GM21526 (cell line): Measurements from ENCODE around the gene CDK5RAP2.
"Not testable (repeated sequence)": the region's sequence is repeated elsewhere in the genome, so short reads cannot be mapped to it uniquely, and the experiment has no call there.

ENCODE experiments used
- ATAC-seq: cut with Tn5 transposase; IDR thresholded peaks from one replicate; pipeline ENCODE4 v1.9.1; 2021; ENCODE audit warnings: moderate library complexity; ENCODE audit not compliant: unreplicated experiment, low FRiP score

CDK5RAP2 gene

DNA sequence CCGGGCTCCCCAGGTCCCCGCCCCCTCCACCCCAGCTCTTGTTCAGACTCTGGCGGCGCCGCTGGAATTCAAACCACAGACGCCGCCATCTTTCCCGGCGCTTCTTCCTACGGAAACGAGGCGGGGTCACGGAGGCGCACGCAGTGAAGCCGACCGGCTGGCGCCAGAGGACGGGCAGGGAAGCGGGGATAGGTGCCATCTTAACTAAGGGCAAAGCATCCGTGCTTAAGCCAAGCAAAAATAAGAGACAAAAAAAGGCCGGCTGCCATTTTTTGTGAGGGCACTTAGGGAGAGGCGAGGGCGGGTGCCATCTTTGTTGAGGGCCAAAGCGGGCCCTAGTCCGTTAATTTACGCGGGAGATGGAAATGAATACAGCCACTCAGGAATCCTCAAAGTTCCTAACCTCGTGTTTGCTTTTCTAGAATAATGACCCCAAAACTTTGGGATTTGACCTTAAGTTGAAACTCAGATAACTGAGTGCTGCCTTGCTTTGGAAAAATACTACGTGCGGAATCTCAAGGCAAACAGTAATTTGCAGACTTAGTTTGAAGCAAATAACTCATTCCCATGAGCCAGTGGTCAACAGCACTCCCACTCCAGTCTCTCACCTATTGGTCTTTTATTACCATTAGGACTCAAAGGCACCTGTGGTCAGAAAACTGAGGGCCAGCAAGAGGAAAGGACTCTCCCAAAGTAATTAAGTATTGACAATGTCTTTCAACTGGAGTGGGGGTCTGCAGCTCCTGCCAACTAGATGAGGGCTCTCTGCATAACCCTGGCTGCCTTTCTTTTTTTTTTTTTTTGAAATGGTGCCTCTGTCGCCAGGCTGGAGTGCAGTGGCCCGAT lies at the start of gene CDK5RAP2:
TSS of gene CDK5RAP2 (minus strand) at position 117 of the 846 bp plus-strand sequence. CDS start 189 bp downstream, outside the sequence.
- peak; percentile 91 for ATAC-seq

GRCh38 chr9:120628925-120629497 lies 49.0 kb upstream of the CDK5RAP2 start:
- ATAC-seq: not testable (repeated sequence)

DNA sequence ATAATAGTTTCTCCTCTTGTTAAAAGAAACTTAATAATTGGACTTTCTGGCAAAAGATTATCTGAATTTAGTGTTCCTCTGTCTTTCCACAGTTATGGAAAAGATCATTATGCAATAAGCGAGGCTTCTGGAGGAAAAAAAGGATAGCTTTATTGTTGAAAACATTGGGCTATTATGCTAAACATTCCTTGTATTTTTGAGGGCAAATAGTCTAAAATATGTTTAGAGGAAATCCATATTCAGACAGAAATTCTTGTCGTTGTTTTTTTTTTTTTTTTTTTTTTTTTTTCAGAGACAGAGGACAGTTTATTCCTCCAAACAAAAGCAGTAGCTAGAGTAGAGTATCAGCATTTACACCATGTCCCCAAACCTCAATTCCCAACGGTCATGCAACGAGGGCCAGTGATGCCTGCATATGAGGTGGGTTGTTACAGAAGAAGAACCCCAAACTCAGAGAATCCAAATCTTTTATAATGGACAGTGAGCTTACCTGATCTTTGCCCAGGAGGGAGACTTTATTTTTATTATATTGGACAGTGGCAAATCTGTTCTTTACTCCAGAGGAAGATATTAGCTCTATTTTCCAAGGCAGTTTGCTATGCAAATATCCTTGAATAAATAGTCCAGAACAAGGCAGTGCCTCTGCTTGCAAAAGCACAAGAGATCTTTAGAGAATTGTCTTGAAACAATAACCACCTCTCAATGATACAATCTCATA lies 48.4 kb upstream of the CDK5RAP2 start:
- no peak for ATAC-seq

- no peak for ATAC-seq
These were observed 47.1 kb upstream of the CDK5RAP2 start for GRCh38 chr9:120627073-120627472.

GRCh38 chr9:120626512-120626911 lies 46.5 kb upstream of the CDK5RAP2 start:
- no peak for ATAC-seq

GRCh38 chr9:120625222-120625621 lies 45.3 kb upstream of the CDK5RAP2 start:
- ATAC-seq: no peak

DNA sequence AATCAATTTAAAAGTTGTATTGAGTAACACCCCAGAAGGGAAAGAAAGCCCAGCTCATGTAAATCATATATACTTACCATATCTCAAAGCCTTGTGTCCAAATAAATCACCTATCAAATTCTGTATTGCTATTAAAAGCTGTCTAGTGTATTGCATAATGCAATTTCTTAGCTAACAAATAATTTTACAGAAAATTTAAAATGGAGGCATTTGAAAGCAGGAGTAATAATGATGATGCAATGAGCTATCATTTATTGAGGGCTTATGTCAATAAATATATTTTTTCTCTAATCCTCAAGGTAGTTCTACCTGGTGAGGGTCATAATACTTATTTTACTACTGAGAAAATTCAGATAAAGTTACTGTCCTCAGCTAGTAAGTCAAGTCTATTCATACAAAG lies 42.8 kb upstream of the CDK5RAP2 start:
- ATAC-seq: no peak

- no peak for ATAC-seq
These were observed 42.0 kb upstream of the CDK5RAP2 start for GRCh38 chr9:120621941-120622340.

- ATAC-seq: peak; percentile 70
These were observed 40.0 kb upstream of the CDK5RAP2 start for GRCh38 chr9:120619751-120620655.

DNA sequence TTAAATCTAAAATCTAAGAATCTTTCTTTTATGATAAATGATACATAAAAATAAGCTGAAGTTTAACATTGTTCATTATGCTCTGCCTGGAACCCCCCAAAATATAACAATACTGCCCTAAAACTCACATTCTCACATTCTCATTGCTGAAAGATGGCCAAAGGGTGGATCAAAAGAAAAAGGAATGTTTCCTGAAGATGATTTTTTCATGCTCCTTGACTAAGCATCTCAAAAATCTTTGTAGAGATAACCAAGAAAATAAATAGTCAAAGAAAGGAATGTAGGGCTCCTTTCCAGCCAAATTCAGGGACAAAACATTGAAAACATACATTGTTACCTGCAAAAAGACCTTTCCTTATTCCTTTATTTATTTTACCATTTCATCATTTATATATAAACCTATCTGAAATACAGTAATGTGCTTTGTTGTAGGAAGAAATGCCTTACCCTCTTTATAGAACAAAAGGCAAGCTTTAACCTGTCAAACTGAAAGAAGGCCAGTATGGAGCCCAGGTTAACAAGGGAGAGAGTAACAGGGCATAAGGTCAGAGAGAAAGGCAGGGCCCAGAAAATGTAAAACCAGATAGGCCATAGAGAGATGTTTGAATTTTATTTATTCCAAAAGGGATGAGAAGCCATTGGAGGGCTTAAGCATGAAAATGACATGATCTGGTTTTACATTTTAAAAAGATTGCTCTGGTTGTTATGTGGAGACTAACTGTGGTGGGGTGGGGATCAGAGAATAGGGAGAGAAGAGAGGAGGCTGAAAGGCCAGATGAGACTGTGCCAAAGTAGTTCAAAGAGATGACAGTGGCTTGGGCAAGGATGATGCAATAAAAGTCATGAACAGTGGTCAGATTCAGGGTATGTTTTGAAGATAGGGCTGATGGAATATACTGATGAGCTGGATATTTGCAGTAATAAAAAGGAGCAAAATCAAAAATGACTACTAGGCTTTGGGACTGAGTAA lies 37.3 kb upstream of the CDK5RAP2 start:
- no peak for ATAC-seq

GRCh38 chr9:120612218-120612617 lies 32.3 kb upstream of the CDK5RAP2 start:
- ATAC-seq: no peak

- no peak for ATAC-seq
These were observed 31.7 kb upstream of the CDK5RAP2 start for GRCh38 chr9:120611690-120612068.

GRCh38 chr9:120610975-120611689 lies 31.2 kb upstream of the CDK5RAP2 start:
- ATAC-seq: no peak

- ATAC-seq: no peak
These were observed 29.7 kb upstream of the CDK5RAP2 start for GRCh38 chr9:120609636-120610035.

DNA sequence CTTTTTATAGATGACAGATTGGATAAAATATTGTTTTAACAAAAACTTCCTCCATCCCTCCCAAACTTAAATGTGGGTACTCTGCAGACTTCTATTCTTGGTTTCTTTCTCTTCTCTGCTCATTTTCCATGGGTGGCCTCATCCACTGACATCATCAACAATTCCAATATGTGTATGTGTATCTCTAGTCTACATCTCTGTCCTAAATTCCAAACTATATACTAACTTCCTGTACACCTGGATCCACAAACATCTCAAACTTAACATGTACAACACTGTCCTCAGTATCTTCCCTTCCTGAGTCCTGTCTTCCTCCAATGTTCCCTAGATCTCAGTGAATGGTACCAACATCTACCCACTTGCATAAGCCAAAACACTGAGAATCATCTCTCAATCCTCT lies 28.5 kb upstream of the CDK5RAP2 start:
- ATAC-seq: no peak

- no peak for ATAC-seq
These were observed 23.6 kb upstream of the CDK5RAP2 start for GRCh38 chr9:120603591-120603990.

DNA sequence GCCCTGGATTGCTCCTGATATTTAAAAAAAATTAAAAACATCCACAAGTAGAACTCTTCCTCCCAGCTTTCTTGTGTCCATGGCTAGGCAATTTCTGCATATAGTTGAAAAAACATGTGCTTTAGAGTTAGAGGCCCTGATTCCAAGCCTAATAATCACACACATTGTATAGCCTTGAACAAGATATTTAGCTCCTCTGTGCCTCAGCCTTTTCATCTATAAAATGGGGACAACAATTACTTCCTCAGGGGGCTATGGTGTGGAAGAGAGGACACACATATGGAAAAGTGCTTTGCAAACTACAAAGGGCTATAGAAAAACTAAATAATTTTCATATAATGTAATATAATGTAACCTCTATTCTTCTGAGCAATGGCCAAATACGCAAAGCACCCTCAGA lies 23.0 kb upstream of the CDK5RAP2 start:
- ATAC-seq: no peak

GRCh38 chr9:120593955-120594277 lies 13.9 kb upstream of the CDK5RAP2 start:
- no peak for ATAC-seq
